GM12878 (cell line): ENCODE measurements around the gene XRCC4. TPM values are rescaled to one million over a fixed set of nuclear protein-coding genes. Genes with fewer than 3 reads are reported as not detected.

Source experiments
- ATAC-seq: fragments of 200-7000 bp; cut with Tn5 transposase; 3 replicates; pipeline ENCODE4 v1.9.1; 2020; ENCODE audit warnings: mild to moderate bottlenecking, moderate library complexity
- BruUV-seq: library from RNA; stranded (reverse); fragments of 400-500 nt; replicated peaks from 2 replicates; lab custom pipeline; 2021; lab: Mats Ljungman, UMichigan
- CTCF ChIA-PET: fragments of 300-600 bp; sonication (Branson Sonifier 250); formaldehyde crosslinking; extraction: SDS; loops from one replicate; lab custom pipeline; 2021; ENCODE audit warnings: inconsistent platforms; lab: Yijun Ruan, JAX
- POLR2A ChIA-PET: fragments of 350-600 bp; formaldehyde crosslinking; extraction: SDS; loops from one replicate; lab custom pipeline; 2021; ENCODE audit warnings: inconsistent platforms; lab: Charles Lee
- RAD21 ChIA-PET: fragments of 300-600 bp; sonication (Branson Sonifier 250); formaldehyde crosslinking; loops from one replicate; lab custom pipeline; 2023; ENCODE audit warnings: antibody characterized with exemption; ENCODE audit not compliant: unreplicated experiment; lab: Charles Lee
- SMC1A ChIA-PET: fragments of 300-600 bp; sonication (Branson Sonifier 250); formaldehyde crosslinking; loops from one replicate; lab custom pipeline; 2023; ENCODE audit not compliant: unreplicated experiment, uncharacterized antibody; lab: Charles Lee
- DNase-seq: peaks from one replicate; pipeline ENCODE4 v3.0.0-alpha.2; 2011; ENCODE audit warnings: low read depth, low spot score
- FAIRE-seq: peaks from 3 replicates; lab custom pipeline; 2011; peaks lifted over from hg19 to GRCh38; lab: Jason Lieb, UNC
- H2AFZ ChIP-seq: 2 replicates; pipeline ENCODE4 v1.6.0; 2011; ENCODE audit warnings: low read depth, low read length, control low read depth; ENCODE audit not compliant: control insufficient read depth
- H3K27ac ChIP-seq: 2 replicates; pipeline ENCODE4 v1.5.1; 2011; ENCODE audit warnings: control low read depth; ENCODE audit not compliant: control insufficient read depth, insufficient read depth
- H3K27me3 ChIP-seq, 2 experiments: replicated peaks in 1 of 2; 2 replicates each; pipeline versions ENCODE4 v1.6.0 to v1.6.1; 2011; ENCODE audit warnings: low read length in 1 of 2; ENCODE audit not compliant: control insufficient read depth in 2 of 2, insufficient read depth in 2 of 2
- H3K36me3 ChIP-seq, 2 experiments: 2 replicates each; pipeline ENCODE4 v1.5.1; 2011; ENCODE audit warnings: low read length in 1 of 2; ENCODE audit not compliant: control insufficient read depth in 2 of 2, insufficient read depth in 2 of 2
- H3K4me1 ChIP-seq: 2 replicates; pipeline ENCODE4 v1.6.1; 2011; ENCODE audit warnings: mild to moderate bottlenecking, low read length, moderate library complexity, mixed read lengths; ENCODE audit not compliant: control insufficient read depth, insufficient read depth
- H3K4me2 ChIP-seq: 2 replicates; pipeline ENCODE4 v1.6.0; 2011; ENCODE audit warnings: control low read depth; ENCODE audit not compliant: control insufficient read depth, insufficient read depth
- H3K4me3 ChIP-seq: fragments of 200-600 bp; sonication (generic); 2 replicates; pipeline ENCODE4 v1.5.1; 2016
- H3K79me2 ChIP-seq: 2 replicates; pipeline ENCODE4 v1.6.0; 2011; ENCODE audit warnings: low read length; ENCODE audit not compliant: control insufficient read depth, insufficient read depth
- H3K9ac ChIP-seq: 2 replicates; pipeline ENCODE4 v1.8.0; 2011; ENCODE audit warnings: low read length, control low read depth, mixed read lengths; ENCODE audit not compliant: control insufficient read depth, insufficient read depth
- H3K9me3 ChIP-seq: replicated peaks from 3 replicates; pipeline ENCODE4 v1.5.1; 2011; ENCODE audit warnings: mild to moderate bottlenecking, low read length; ENCODE audit not compliant: control insufficient read depth, insufficient read depth
- H4K20me1 ChIP-seq: 2 replicates; pipeline ENCODE4 v1.6.0; 2011; ENCODE audit not compliant: control insufficient read depth, insufficient read depth
- ASH2L ChIP-seq: fragments of 300-600, 200-600 bp; sonication (generic); IDR thresholded peaks from 2 replicates; pipeline ENCODE4 v1.6.1; 2017; ENCODE audit warnings: low read depth, mild to moderate bottlenecking, borderline replicate concordance
- CBX5 ChIP-seq: sonication (generic); IDR thresholded peaks from 2 replicates; pipeline ENCODE4 v1.6.1; 2016; ENCODE audit warnings: low read depth, moderate library complexity, mild to moderate bottlenecking, inconsistent platforms
- CEBPB ChIP-seq, 2 experiments: fragments of 150-350 bp in 1 of 2; IDR thresholded peaks; 2 replicates each; pipeline ENCODE4 v1.6.1; 2012 to 2014; ENCODE audit warnings: low read depth in 2 of 2, low read length in 2 of 2, borderline replicate concordance in 1 of 2, inconsistent platforms in 1 of 2
- FOXM1 ChIP-seq: IDR thresholded peaks from 2 replicates; pipeline ENCODE4 v1.6.1; 2012; ENCODE audit warnings: low read depth, mild to moderate bottlenecking, inconsistent platforms, low read length, moderate library complexity
- HDAC6 ChIP-seq: fragments of 200-600 bp; sonication (generic); IDR thresholded peaks from one replicate; pipeline ENCODE4 v1.8.0; 2017; ENCODE audit warnings: antibody characterized with exemption; ENCODE audit not compliant: unreplicated experiment
- LARP7 ChIP-seq: fragments of 450-650 bp; IDR thresholded peaks from 2 replicates; pipeline ENCODE4 v1.6.1; 2017; ENCODE audit warnings: mild to moderate bottlenecking
- MEF2B ChIP-seq: fragments of 450-650 bp; IDR thresholded peaks from 2 replicates; pipeline ENCODE4 v1.6.1; 2018; ENCODE audit warnings: mild to moderate bottlenecking, moderate library complexity; ENCODE audit not compliant: partially characterized antibody, poor library complexity, severe bottlenecking
- NBN ChIP-seq: fragments of 450-650 bp; IDR thresholded peaks from 2 replicates; pipeline ENCODE4 v1.6.1; 2016
- NFIC ChIP-seq: IDR thresholded peaks from 2 replicates; pipeline ENCODE4 v1.6.1; 2012; ENCODE audit warnings: low read depth, mild to moderate bottlenecking, inconsistent platforms, low read length, moderate library complexity
- NR2C1 ChIP-seq: fragments of 450-650 bp; IDR thresholded peaks from 2 replicates; pipeline ENCODE4 v1.6.1; 2017; ENCODE audit warnings: antibody characterized with exemption, mild to moderate bottlenecking, moderate library complexity
- SPI1 ChIP-seq: IDR thresholded peaks from 2 replicates; pipeline ENCODE4 v1.6.1; 2011; ENCODE audit warnings: low read depth, mild to moderate bottlenecking, low read length, moderate library complexity, borderline replicate concordance; ENCODE audit not compliant: insufficient read depth
- SREBF1 ChIP-seq: IDR thresholded peaks from 2 replicates; pipeline ENCODE4 v1.6.1; 2012; ENCODE audit warnings: mild to moderate bottlenecking, low read length
- SRF ChIP-seq, 2 experiments: IDR thresholded peaks; 2 replicates each; pipeline ENCODE4 v1.6.1; 2011; ENCODE audit warnings: low read depth in 2 of 2, low read length in 2 of 2, mild to moderate bottlenecking in 1 of 2, moderate library complexity in 1 of 2
- STAT3 ChIP-seq: IDR thresholded peaks from 2 replicates; pipeline ENCODE4 v1.6.1; 2011; ENCODE audit warnings: low read depth, low read length, improper control_type of control experiment
- WGBS: methylation state at CpG from one replicate; pipeline ENCODE4 v1.1.6; 2016; ENCODE audit warnings: low lambda C conversion rate; ENCODE audit not compliant: insufficient replicate concordance, insufficient coverage; ENCODE audit errors: missing lambda C conversion rate; 5-methylcytosine and 5-hydroxymethylcytosine counted together
- in situ Hi-C: fragments of 300-500 bp; cut with MboI; formaldehyde crosslinking; loops from 9 replicates; pipeline ENCODE4 v1.14.3; 2018; ENCODE audit warnings: mixed read lengths
- intact Hi-C: fragments of 100-400 bp; cut with micrococcal nuclease; formaldehyde crosslinking; loops from one replicate; pipeline ENCODE4 v1.14.2; 2022; ENCODE audit not compliant: unreplicated experiment
- polyA plus RNA-seq, 11 experiments: library from polyadenylated mRNA; depleted of rRNA in 4 of 11; unstranded in 6 of 11; stranded (reverse) in 5 of 11; fragments of >200 nt; fragmentation: Nextera tagmentation in 4 of 11; fragmentation: Illumina TruSeq in 1 of 11; extraction: Ambion mirVana in 4 of 11; extraction: Trizol in 1 of 11; gene quantifications; 1 replicate in 1 of 11; 2 replicates in 10 of 11; pipeline versions ENCODE4 v1.2.1 to v1.2.3, GENCODE V29; 2011 to 2016; ENCODE audit warnings: inconsistent platforms in 2 of 11, missing spikeins in 2 of 11, low read depth in 1 of 11
- total RNA-seq, 4 experiments: library from RNA; depleted of rRNA in 3 of 4; stranded (reverse); fragments of >200 nt in 3 of 4; fragmentation: Illumina TruSeq in 1 of 4; extraction: Trizol in 1 of 4; gene quantifications; 2 replicates each; pipeline versions ENCODE4 v1.2.1 to v1.2.3, GENCODE V29; 2013 to 2021
- TF ChIP-seq, protein P1 (sequence below): IDR thresholded peaks from 2 replicates; pipeline ENCODE4 v1.6.1; 2011; ENCODE audit warnings: mild to moderate bottlenecking, low read depth, low read length, moderate library complexity; ENCODE audit not compliant: insufficient replicate concordance

The XRCC4 gene
- total and polyA plus RNA-seq, 10 of the 15 experiments (the other 5 are each of a cell fraction or from before 2014, with no cell fraction given): 12.1 to 53.6 (median 25.8) TPM

DNA sequence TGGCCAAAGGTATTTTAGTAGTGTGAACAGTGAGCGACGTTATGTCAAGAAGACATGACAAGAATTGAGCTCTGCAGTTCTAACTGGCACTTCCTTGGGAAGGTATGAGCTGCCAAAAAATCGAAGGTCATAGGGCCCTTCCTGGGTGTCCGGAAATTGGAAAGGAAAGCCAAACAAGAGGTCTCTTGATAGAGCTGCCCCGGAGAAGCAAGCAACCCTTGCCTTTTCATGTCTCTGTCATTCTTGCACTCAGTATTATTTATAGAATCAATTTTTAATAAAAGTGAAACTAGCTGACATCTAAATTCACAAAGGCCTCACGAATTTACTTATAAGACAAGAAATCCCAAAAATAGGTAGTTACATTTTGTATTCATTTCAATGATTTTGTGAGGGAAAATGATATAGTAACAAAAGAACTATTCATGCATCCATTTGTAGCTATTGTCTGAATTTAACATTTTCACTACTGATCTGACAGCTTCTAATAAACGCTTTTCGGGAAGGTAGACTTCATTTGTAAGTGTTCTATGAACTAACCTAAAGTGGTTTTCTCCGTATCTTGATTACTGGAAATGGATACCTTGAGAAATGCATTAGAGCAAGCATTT, 280.4 kb downstream of the XRCC4 start (continued):
- TF ChIP-seq ASH2L (no peak), NR2C1 (no peak), FOXM1 (peak; percentile 78; the same call in 1 of the 2 replicates), HDAC6 (no peak), LARP7 (no peak), MEF2B (no peak), STAT3 (no peak), SRF (IDR thresholded peaks at IDR 0.05; ENCODE audit: low read depth in 2 of 2, low read length in 2 of 2) (no peak), NBN (no peak)
- TF ChIP-seq, all 136 proteins: peak for 9

GRCh38 chr5:83360573-83360972, 283.2 kb downstream of the XRCC4 start:
- Histone ChIP-seq H3K27me3 (no peaks in the 10 kb centered on the region), H3K4me3 (no peak overlapping the region), H3K27ac (no peak overlapping the region), H3K4me2 (no peak overlapping the region), H3K9ac (no peak overlapping the region), H4K20me1 (no peaks in the 10 kb centered on the region), H3K36me3 (no peaks in the 10 kb centered on the region), H3K9me3 (no peaks in the 10 kb centered on the region; the same call in 2 of the 3 replicates), H3K4me1 (peaks cover 12% of the 10 kb centered on the region; the same call in 1 of the 2 replicates), H3K79me2 (no peaks in the 10 kb centered on the region), H2AFZ (no peak overlapping the region)
- POLR2A ChIA-PET: no interaction called here
- SMC1A ChIA-PET: interaction anchor here (0.6 to 1.0 kb wide), 2 partner anchors 29 to 419 kb away, joined by 3 to 4 read pairs; no protein-coding TSS in a partner anchor
- 19% methylated on average over 2 of the region's 2 CpGs for WGBS
- intact Hi-C loops: loop anchor here (10.0 kb wide), 1 partner anchor 286 kb away; the partner anchor contains the start of genes TMEM167A and XRCC4
- no peak for DNase-seq
- BruUV-seq: no TSS peak
- TF ChIP-seq SREBF1: no peak
- no peak for TF ChIP-seq NFIC
- TF ChIP-seq CEBPB (IDR thresholded peaks at IDR 0.05; ENCODE audit: borderline replicate concordance in 1 of 2, low read depth in 2 of 2, low read length in 2 of 2): no peak
- TF ChIP-seq, protein P1, sequence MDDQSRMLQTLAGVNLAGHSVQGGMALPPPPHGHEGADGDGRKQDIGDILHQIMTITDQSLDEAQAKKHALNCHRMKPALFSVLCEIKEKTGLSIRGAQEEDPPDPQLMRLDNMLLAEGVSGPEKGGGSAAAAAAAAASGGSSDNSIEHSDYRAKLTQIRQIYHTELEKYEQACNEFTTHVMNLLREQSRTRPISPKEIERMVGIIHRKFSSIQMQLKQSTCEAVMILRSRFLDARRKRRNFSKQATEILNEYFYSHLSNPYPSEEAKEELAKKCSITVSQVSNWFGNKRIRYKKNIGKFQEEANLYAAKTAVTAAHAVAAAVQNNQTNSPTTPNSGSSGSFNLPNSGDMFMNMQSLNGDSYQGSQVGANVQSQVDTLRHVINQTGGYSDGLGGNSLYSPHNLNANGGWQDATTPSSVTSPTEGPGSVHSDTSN: no peak
- TF ChIP-seq SPI1: no peak
- TF ChIP-seq CBX5: no peak
- no peak for ATAC-seq
- in situ Hi-C loops: no loop called here
- FAIRE-seq: no peak
- CTCF ChIA-PET: no interaction called here
- RAD21 ChIA-PET: no interaction called here
